ENCODE results near the gene TBC1D13.
A peak's percentile ranks its signal among the peaks of the same experiment; 100 is the strongest.
"Not testable (repeated sequence)": the region's sequence is repeated elsewhere in the genome, so short reads cannot be mapped to it uniquely, and the experiment has no call there.

The TBC1D13 gene

GRCh38 chr9:128785427-128785826 lies 1.6 kb upstream of the TBC1D13 start:
- DNase-seq (ENCODE audit: low read depth), result no peak

- DNase-seq (ENCODE audit: low read depth), result no peak
Measured at GRCh38 chr9:128787659-128788058, 606 bp downstream of the TBC1D13 start.

DNA sequence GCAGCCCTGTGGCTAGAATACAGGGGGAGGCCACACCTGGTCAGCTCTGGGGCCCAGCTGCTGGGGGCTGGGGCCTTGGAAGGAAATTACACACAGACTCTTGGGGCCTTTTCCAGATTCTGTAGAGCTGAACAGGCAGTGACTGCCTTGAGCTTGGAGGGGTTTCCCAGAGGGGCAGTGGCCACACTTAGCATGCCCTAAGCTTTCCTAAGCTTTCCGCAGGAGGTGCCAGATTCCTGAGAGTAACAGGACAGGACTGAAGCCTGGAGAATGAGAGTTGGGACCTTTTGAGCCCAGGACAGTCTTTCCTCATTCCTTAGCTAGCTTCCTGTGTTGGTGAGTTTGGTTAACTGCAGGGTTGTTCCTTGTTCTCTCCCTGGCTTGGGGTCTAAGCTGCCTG lies 1.4 kb downstream of the TBC1D13 start:
- DNase-seq (ENCODE audit: low read depth), result no peak

GRCh38 chr9:128790536-128790935 lies 3.5 kb downstream of the TBC1D13 start:
- DNase-seq (ENCODE audit: low read depth), result no peak

GRCh38 chr9:128792134-128792533 lies 5.1 kb downstream of the TBC1D13 start:
- no peak for DNase-seq (ENCODE audit: low read depth)

GRCh38 chr9:128792978-128793686 lies 6.1 kb downstream of the TBC1D13 start:
- no peak for DNase-seq (ENCODE audit: low read depth)

DNA sequence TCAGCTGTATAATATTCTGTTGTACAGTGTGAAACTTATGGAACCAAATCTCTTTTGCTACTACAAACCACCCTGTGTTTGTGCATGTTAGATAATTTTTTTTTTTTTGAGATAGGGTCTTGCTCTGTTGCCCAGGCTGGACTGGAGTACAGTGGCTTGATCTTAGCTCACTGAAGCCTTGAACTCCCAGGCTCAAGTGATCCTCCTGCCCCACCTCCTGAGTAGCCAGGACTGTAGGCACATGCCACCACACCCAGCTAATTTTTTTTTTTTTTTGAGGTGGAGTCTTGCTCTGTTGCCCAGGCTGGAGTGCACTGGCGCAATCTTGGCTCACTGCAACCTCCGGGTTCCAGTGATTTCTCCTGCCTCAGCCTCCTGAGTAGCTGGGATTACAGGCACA lies 7.9 kb downstream of the TBC1D13 start:
- not testable (repeated sequence) for DNase-seq (ENCODE audit: low read depth)

DNA sequence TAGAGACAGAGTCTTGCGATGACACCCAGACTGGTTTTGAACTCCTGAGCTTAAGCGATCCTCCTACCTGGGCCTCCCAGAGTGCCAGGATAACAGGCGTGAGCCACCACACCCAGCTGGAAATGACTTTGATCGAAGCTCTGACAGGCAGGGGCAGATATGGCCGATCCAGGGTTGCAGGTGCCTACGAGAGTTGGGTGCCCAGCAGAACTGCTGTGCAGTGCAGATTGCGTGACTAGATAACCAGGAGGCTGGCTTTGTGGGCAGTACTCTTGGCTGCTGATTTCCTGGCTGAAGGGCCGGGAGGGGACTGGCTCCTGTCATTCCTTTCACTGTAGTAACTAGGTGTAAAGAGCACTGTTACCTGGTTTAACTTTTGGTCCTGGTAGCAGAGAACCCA lies 11.8 kb downstream of the TBC1D13 start:
- DNase-seq (ENCODE audit: low read depth), result no peak

GRCh38 chr9:128800061-128800460 lies 13.0 kb downstream of the TBC1D13 start:
- no peak for DNase-seq (ENCODE audit: low read depth)

GRCh38 chr9:128802482-128802881 lies 15.4 kb downstream of the TBC1D13 start:
- no peak for DNase-seq (ENCODE audit: low read depth)

DNA sequence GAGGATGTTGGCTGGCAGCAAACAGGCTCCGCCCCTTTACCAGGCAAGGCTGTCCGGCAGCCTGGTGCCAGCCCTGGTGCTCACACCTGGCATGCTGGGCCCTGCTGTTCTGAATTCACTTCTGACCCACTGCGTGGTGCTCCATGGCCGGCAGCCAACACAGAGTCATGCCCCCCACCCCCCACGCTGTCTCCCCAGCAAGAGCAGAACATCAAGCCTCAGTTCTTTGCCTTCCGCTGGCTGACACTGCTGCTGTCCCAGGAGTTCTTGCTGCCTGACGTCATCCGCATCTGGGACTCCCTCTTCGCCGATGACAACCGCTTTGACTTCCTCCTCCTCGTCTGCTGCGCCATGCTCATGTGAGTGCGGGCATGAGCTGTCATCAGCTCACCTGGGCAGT lies 18.6 kb downstream of the TBC1D13 start:
- no peak for DNase-seq (ENCODE audit: low read depth)

DNA sequence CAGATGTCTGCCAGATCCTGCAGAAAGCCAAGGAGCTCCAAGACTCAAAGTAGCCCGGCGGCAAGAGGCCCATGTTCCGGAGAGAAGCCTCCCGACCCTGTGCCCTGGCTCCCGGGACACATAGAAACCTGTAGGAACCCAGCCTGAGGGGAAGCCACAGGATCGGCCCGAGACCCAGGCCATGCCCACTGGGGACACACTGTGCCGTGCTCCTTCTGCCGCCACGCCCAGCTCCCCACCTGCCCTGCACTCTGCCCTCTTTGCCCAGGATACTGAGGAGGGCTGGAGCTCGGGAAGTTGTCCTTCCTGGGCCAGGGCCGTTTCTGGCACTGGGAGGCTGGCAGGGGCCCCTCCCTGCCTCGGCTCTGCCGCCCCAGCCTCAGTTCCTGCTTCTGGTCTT lies 20.8 kb downstream of the TBC1D13 start:
- no peak for DNase-seq (ENCODE audit: low read depth)

- DNase-seq (ENCODE audit: low read depth), result no peak
Measured at GRCh38 chr9:128808543-128808942, 21.5 kb downstream of the TBC1D13 start.

GRCh38 chr9:128809036-128809599 lies 22.1 kb downstream of the TBC1D13 start:
- DNase-seq (ENCODE audit: low read depth), result no peak

GRCh38 chr9:128809831-128810230 lies 22.8 kb downstream of the TBC1D13 start:
- no peak for DNase-seq (ENCODE audit: low read depth)

GRCh38 chr9:128810873-128811272 lies 23.8 kb downstream of the TBC1D13 start:
- no peak for DNase-seq (ENCODE audit: low read depth)

- peak; percentile 98 for DNase-seq (ENCODE audit: low read depth)
Measured at GRCh38 chr9:128818099-128818838, 31.2 kb downstream of the TBC1D13 start, which contains the start of gene ENDOG. Gene ENDOG, plus strand, starts transcription at chr9:128818500. Its CDS starts 185 bp downstream, at chr9:128818685.

- DNase-seq (ENCODE audit: low read depth), result peak; percentile 16
Measured at GRCh38 chr9:128818839-128819715, 32.0 kb downstream of the TBC1D13 start.

DNA sequence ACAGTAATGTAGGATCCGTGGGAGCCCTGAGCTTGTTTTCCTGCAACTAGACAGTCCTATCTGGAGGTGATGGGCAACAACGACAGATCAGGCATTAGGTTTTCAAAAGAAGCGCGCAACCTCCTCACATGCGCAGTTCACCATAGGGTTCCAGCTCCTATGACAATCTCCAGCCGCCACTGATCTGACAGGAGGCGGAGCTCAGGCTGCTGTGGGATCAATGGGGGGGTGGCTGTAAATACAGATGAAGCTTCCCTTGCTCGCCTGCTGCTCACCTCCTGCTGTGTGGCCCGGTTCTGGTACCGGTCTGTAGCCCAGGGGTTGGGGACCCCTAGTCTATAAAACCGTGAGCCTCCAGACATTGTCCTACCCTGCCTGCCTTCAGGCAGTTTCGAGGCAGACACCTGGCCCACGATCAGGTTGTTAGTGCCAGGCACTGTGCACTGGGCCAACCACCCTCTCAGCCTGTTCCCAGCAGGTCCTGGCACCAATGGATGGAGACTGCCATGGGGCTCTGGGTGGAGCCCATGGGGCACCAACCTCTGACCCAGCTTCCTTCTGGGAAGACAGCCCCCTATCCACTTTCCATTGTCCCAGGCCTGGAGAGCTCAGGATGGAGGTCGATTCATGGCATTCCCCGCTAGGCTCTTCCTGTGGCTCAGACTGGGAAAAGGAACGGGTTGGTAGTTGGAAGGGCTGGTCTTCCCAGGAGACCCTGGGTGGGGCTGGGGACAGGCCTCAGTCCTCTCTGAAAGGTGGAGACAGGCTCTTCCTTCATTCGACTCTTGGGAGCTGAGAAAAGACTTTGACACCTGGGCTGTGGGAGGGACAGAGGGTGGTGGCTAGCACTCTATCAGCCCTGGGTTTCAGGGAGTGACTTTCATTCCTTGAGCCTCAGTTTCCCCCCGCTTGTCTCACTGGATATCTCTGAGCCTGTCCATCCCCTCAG lies 32.9 kb downstream of the TBC1D13 start:
- DNase-seq (ENCODE audit: low read depth), result no peak

DNA sequence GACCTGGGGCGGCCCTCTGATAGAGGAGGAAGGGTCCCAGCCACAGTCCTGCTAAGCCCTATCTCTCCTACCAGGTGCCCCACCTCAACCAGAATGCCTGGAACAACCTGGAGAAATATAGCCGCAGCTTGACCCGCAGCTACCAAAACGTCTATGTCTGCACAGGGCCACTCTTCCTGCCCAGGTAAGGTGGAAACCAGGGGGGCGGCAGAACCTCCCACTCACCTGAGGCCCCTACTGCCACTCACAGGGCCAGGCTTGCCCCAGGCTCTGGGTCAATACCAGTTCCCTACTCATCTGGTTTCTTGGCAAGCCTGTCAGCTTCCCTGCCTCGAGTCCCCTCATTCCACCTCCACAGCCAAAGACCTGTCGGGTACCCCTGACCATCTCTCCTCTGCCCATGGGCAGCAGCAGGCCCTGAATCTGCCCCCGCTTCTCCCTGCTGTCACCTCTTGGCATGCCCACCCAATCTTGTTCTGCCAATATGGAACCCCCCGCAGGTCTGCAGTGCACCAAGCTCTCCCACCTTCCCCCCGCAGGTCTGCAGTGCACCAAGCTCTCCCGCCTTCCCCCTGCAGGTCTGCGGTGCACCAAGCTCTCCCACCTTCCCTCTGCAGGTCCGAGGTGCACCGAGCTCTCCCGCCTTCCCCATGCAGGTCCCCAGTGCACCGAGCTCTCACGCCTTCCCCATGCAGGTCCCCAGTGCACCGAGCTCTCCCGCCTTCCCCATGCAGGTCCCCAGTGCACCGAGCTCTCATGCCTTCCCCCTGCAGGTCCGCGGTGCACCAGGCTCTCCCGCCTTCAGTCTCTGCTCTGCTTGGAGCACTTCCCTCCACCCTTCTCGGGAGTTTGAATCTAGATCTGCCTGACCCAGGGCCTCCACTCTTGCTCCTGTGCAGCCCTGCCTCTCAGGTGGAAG lies 33.9 kb downstream of the TBC1D13 start:
- no peak for DNase-seq (ENCODE audit: low read depth)

All from activated T-cell treated with anti-CD3 and anti-CD28 coated beads for 24 hours (primary cell).